Karpas-422 (cell line): ENCODE results near the gene PHLPP1. TPM values are rescaled to one million over a fixed set of nuclear protein-coding genes. Genes with fewer than 3 reads are reported as not detected.

ENCODE experiments used
- DNase-seq: peaks from one replicate; pipeline ENCODE4 v3.0.0-alpha.2; 2015
- H2AFZ ChIP-seq: fragments of 200-600 bp; sonication (generic); 2 replicates; pipeline ENCODE4 v1.6.1; 2014; ENCODE audit warnings: antibody characterized with exemption, low read length, mixed read lengths
- H3K27ac ChIP-seq: fragments of 200-600 bp; sonication (generic); 2 replicates; pipeline ENCODE4 v1.5.1; 2014; ENCODE audit warnings: mild to moderate bottlenecking, low read length, moderate library complexity
- H3K27me3 ChIP-seq: fragments of 200-600 bp; sonication (generic); 2 replicates; pipeline ENCODE4 v1.6.1; 2014; ENCODE audit warnings: low read length, mixed read lengths
- H3K36me3 ChIP-seq: fragments of 200-600 bp; sonication (generic); 2 replicates; pipeline ENCODE4 v1.6.1; 2014; ENCODE audit warnings: low read length, mixed read lengths; ENCODE audit not compliant: insufficient read depth
- H3K4me1 ChIP-seq: fragments of 200-600 bp; sonication (generic); 2 replicates; pipeline ENCODE4 v1.6.1; 2014; ENCODE audit warnings: mild to moderate bottlenecking, low read length, mixed read lengths
- H3K4me2 ChIP-seq: fragments of 200-600 bp; sonication (generic); 2 replicates; pipeline ENCODE4 v1.6.1; 2014; ENCODE audit warnings: low read length, low read depth, mild to moderate bottlenecking; ENCODE audit not compliant: poor library complexity, severe bottlenecking
- H3K4me3 ChIP-seq: fragments of 200-600 bp; sonication (generic); 2 replicates; pipeline ENCODE4 v1.5.1; 2014; ENCODE audit warnings: mild to moderate bottlenecking, antibody characterized with exemption, low read length, mixed read lengths
- H3K79me2 ChIP-seq: fragments of 200-600 bp; sonication (generic); 2 replicates; pipeline ENCODE4 v1.6.1; 2014; ENCODE audit warnings: mild to moderate bottlenecking, low read length, mixed read lengths
- H3K9ac ChIP-seq: fragments of 200-600 bp; sonication (generic); 2 replicates; pipeline ENCODE4 v1.6.0; 2014; ENCODE audit warnings: low read length
- H3K9me2 ChIP-seq: fragments of 200-600 bp; sonication (generic), shearing (Covaris generic); replicated peaks from 2 replicates; pipeline ENCODE4 v1.6.0; 2014; ENCODE audit warnings: mild to moderate bottlenecking, low read length, moderate library complexity; ENCODE audit not compliant: insufficient read depth
- H3K9me3 ChIP-seq: fragments of 300-700, 200-600 bp; sonication (generic); 2 replicates; pipeline ENCODE4 v1.6.1; 2014; ENCODE audit warnings: low read length, mixed read lengths
- H4K20me1 ChIP-seq: fragments of 200-600 bp; sonication (generic); 2 replicates; pipeline ENCODE4 v1.6.1; 2014; ENCODE audit warnings: mild to moderate bottlenecking, antibody characterized with exemption, low read length, low read depth; ENCODE audit not compliant: insufficient read depth
- total RNA-seq: library from RNA; depleted of rRNA; stranded (reverse); fragments of >200 nt; shearing (Covaris generic); gene quantifications from 2 replicates; pipeline ENCODE4 v1.2.3, GENCODE V29; 2014; ENCODE audit warnings: low replicate concordance

Gene PHLPP1
- total RNA-seq, 1 experiment from 2014 or later: 6.3 TPM

GRCh38 chr18:62999921-63000320 lies 284.6 kb downstream of the PHLPP1 start:
- Histone ChIP-seq H3K79me2 (no peaks in the 10 kb centered on the region), H3K4me2 (no peak overlapping the region), H3K9me3 (no peaks in the 10 kb centered on the region), H3K9ac (no peak overlapping the region), H3K36me3 (no peaks in the 10 kb centered on the region), H3K4me3 (no peak overlapping the region), H3K27ac (no peak overlapping the region), H4K20me1 (no peaks in the 10 kb centered on the region), H3K4me1 (no peaks in the 10 kb centered on the region), H3K27me3 (no peaks in the 10 kb centered on the region), H3K9me2 (no peaks in the 10 kb centered on the region), H2AFZ (no peak overlapping the region)
- no peak for DNase-seq

- no peak overlapping the region for H2AFZ ChIP-seq
- H3K9me3 ChIP-seq: no peaks in the 10 kb centered on the region
- H3K4me2 ChIP-seq: no peak overlapping the region
- no peaks in the 10 kb centered on the region for H3K36me3 ChIP-seq
- DNase-seq: no peak
- no peak overlapping the region for H3K27ac ChIP-seq
- H3K9me2 ChIP-seq: no peaks in the 10 kb centered on the region
- no peaks in the 10 kb centered on the region for H3K27me3 ChIP-seq
- no peaks in the 10 kb centered on the region for H4K20me1 ChIP-seq
- no peak overlapping the region for H3K9ac ChIP-seq
- no peaks in the 10 kb centered on the region for H3K79me2 ChIP-seq
- no peak overlapping the region for H3K4me3 ChIP-seq
- no peaks in the 10 kb centered on the region for H3K4me1 ChIP-seq
These were observed 285.5 kb downstream of the PHLPP1 start for GRCh38 chr18:63000839-63001238.

- no peak overlapping the region for H2AFZ ChIP-seq
- no peaks in the 10 kb centered on the region for H3K36me3 ChIP-seq
- H4K20me1 ChIP-seq: no peaks in the 10 kb centered on the region
- H3K9me2 ChIP-seq: no peaks in the 10 kb centered on the region
- no peaks in the 10 kb centered on the region for H3K79me2 ChIP-seq
- H3K27ac ChIP-seq: no peak overlapping the region
- H3K27me3 ChIP-seq: no peaks in the 10 kb centered on the region
- H3K4me3 ChIP-seq: no peak overlapping the region
- no peaks in the 10 kb centered on the region for H3K9me3 ChIP-seq
- no peak overlapping the region for H3K9ac ChIP-seq
- no peak for DNase-seq
- H3K4me1 ChIP-seq: no peaks in the 10 kb centered on the region
- no peak overlapping the region for H3K4me2 ChIP-seq
These were observed 286.5 kb downstream of the PHLPP1 start for GRCh38 chr18:63001861-63002260.

GRCh38 chr18:63002305-63002704 lies 287.0 kb downstream of the PHLPP1 start:
- H3K79me2 ChIP-seq: no peaks in the 10 kb centered on the region
- no peak overlapping the region for H3K4me3 ChIP-seq
- H2AFZ ChIP-seq: no peak overlapping the region
- no peak overlapping the region for H3K4me2 ChIP-seq
- no peaks in the 10 kb centered on the region for H3K36me3 ChIP-seq
- no peaks in the 10 kb centered on the region for H4K20me1 ChIP-seq
- no peaks in the 10 kb centered on the region for H3K9me2 ChIP-seq
- no peak overlapping the region for H3K9ac ChIP-seq
- no peaks in the 10 kb centered on the region for H3K9me3 ChIP-seq
- H3K27ac ChIP-seq: no peak overlapping the region
- DNase-seq: no peak
- H3K27me3 ChIP-seq: no peaks in the 10 kb centered on the region
- H3K4me1 ChIP-seq: no peaks in the 10 kb centered on the region

GRCh38 chr18:63002803-63003445 lies 287.6 kb downstream of the PHLPP1 start:
- no peak overlapping the region for H3K4me2 ChIP-seq
- H3K36me3 ChIP-seq: no peaks in the 10 kb centered on the region
- no peaks in the 10 kb centered on the region for H3K27me3 ChIP-seq
- no peak overlapping the region for H3K27ac ChIP-seq
- no peaks in the 10 kb centered on the region for H4K20me1 ChIP-seq
- no peaks in the 10 kb centered on the region for H3K9me2 ChIP-seq
- H2AFZ ChIP-seq: no peak overlapping the region
- DNase-seq: no peak
- H3K79me2 ChIP-seq: no peaks in the 10 kb centered on the region
- no peak overlapping the region for H3K4me3 ChIP-seq
- H3K4me1 ChIP-seq: no peaks in the 10 kb centered on the region
- no peak overlapping the region for H3K9ac ChIP-seq
- H3K9me3 ChIP-seq: no peaks in the 10 kb centered on the region

- Histone ChIP-seq H3K9me3 (no peaks in the 10 kb centered on the region), H3K36me3 (no peaks in the 10 kb centered on the region), H3K4me3 (no peak overlapping the region), H3K27me3 (no peaks in the 10 kb centered on the region), H3K4me2 (no peak overlapping the region), H3K27ac (no peak overlapping the region), H3K4me1 (no peaks in the 10 kb centered on the region), H4K20me1 (no peaks in the 10 kb centered on the region), H2AFZ (no peak overlapping the region), H3K9me2 (no peaks in the 10 kb centered on the region), H3K9ac (no peak overlapping the region), H3K79me2 (no peaks in the 10 kb centered on the region)
- DNase-seq: no peak
These were observed 288.6 kb downstream of the PHLPP1 start for GRCh38 chr18:63003899-63004298.

- DNase-seq: no peak
- H2AFZ ChIP-seq: no peak overlapping the region
- no peaks in the 10 kb centered on the region for H4K20me1 ChIP-seq
- no peak overlapping the region for H3K27ac ChIP-seq
- H3K9me2 ChIP-seq: no peaks in the 10 kb centered on the region
- no peak overlapping the region for H3K9ac ChIP-seq
- H3K27me3 ChIP-seq: no peaks in the 10 kb centered on the region
- no peak overlapping the region for H3K4me3 ChIP-seq
- no peaks in the 10 kb centered on the region for H3K9me3 ChIP-seq
- H3K79me2 ChIP-seq: no peaks in the 10 kb centered on the region
- no peak overlapping the region for H3K4me2 ChIP-seq
- no peaks in the 10 kb centered on the region for H3K36me3 ChIP-seq
- no peaks in the 10 kb centered on the region for H3K4me1 ChIP-seq
These were observed 289.2 kb downstream of the PHLPP1 start for GRCh38 chr18:63004466-63005089.

- no peaks in the 10 kb centered on the region for H3K79me2 ChIP-seq
- H3K27me3 ChIP-seq: no peaks in the 10 kb centered on the region
- no peaks in the 10 kb centered on the region for H3K36me3 ChIP-seq
- H4K20me1 ChIP-seq: no peaks in the 10 kb centered on the region
- no peak overlapping the region for H2AFZ ChIP-seq
- H3K4me2 ChIP-seq: no peak overlapping the region
- no peaks in the 10 kb centered on the region for H3K4me1 ChIP-seq
- H3K9me3 ChIP-seq: no peaks in the 10 kb centered on the region
- H3K4me3 ChIP-seq: no peak overlapping the region
- no peak overlapping the region for H3K27ac ChIP-seq
- DNase-seq: no peak
- H3K9me2 ChIP-seq: no peaks in the 10 kb centered on the region
- no peak overlapping the region for H3K9ac ChIP-seq
These were observed 290.0 kb downstream of the PHLPP1 start for GRCh38 chr18:63005306-63005705.
